Measurements from ENCODE around the gene PRKCZ.

The PRKCZ gene

DNA sequence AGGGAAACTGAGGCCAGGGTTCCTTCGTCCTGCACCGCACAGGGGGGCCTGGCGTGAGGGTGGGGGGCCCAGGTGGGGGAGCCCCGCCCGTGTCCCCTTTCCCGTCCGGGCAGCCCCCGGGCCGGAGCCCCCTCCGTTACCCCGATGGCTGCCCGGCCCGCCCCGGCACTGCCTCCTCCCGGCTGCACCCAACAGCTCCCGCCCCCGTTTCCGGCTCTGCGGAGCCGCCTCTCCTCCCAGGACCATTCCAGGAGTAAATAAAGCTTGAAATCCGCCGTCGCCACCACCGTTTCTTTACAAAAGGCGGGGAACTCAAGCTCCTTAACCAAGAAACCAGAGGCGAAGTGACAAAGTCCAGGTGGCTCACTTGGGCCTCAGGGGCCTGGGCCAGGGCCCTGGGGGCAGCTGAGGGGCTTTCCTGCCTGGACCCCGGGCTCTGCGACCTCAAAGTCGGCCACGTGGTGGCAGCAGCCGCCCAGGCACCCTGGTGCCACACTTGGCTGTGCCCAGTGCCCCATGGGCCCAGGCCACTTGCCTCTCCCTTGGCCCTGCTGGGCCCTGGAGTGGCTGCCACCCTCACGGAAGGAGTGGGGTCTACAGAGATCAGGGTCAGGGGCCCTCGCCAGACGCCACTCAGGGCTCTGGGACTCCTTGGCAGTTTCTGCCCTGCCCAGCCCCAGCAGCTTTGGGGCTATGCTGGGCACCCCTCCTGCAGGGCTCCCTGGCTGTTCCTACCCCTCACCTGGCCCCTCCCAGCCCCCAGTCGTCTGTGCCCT, 144.9 kb downstream of the PRKCZ start:
- DNase-seq (ENCODE audit: low spot score), result peak; percentile 90

- no peak for DNase-seq (ENCODE audit: low spot score)
These were observed 145.6 kb downstream of the PRKCZ start for GRCh38 chr1:2195785-2196184.

GRCh38 chr1:2196901-2197638, 146.9 kb downstream of the PRKCZ start:
- no peak for DNase-seq (ENCODE audit: low spot score)

DNA sequence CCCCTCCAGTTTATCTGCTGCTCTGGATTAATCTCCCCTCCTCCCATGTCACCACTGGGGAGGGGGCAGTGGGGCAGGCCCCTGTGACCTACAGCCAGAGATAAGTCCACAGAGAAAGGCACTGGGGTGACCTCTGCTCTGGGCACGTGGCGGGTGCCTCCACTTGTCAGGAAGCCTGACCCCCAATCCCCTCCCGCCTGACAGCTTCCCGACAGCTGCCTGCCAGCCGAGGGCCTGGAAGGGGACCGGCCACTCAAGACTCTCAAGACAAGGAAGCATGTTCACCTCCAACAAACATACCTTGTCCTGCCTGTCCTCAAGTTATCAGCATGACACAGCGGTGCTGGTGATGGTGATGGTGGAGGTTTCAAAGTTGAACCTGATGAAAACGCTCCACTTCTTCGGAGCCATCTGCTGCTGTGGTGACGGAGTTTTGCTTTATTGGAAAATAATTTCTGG, 147.5 kb downstream of the PRKCZ start:
- DNase-seq (ENCODE audit: low spot score), result no peak

DNA sequence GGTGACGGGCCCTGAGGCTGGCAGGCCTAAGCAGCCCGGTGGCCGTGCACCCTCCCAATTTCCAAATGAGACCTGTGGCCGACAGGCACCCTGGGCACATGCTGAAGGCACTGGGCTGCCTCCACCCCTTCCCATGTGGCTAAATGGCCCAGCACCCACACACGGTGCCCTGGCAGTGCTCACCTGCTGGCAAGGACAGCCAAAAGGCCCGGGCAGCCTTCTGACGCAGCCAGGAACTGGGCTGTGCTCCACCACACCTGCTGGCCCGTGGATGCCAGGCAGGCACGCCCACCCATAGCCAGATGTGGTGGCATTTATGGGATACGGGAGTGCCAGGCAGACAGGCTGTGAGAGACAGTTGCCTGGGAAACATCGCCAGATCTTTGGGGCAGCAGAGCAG, 148.4 kb downstream of the PRKCZ start:
- DNase-seq (ENCODE audit: low spot score), result no peak

DNA sequence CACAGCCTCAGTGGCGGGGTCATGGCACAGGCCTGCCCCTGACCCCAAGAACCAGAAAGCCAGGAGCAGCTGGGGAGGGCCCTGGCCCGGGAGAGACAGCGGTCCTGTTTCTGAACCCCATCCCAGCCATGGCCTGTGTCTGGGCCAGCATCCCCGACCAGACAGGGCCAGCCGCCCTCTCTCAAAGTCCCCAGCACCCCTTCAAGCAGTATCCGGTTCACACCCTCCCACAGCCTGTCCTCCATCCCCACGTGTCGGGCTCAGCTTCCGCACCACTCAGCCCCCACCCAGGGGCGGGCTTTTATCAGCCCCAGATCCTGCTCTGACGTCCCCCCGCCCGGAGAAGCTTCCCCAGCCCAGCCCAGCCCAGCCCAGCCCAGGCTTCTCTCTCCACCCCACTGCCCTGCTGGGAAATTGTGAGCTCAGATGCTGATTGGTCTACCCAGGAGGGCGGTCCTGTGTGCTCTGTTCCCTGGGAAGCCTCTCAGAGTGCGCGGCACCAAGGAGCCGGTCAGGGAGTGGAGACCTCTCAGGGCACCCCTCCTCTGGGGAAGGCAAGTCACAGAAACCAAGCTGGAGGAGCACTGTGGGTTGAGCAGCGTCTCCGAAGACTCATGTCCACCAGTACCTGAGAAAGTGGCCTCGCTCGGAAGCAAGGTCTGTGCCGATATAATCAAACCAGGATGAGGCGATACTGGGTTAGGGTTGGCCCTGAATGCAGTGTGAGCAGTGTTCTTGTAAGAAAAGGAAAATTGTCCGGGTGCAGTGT, 149.0 kb downstream of the PRKCZ start:
- peak; percentile 88 for DNase-seq (ENCODE audit: low spot score)

- DNase-seq (ENCODE audit: low spot score), result no peak
These were observed 150.2 kb downstream of the PRKCZ start for GRCh38 chr1:2200308-2200943.

GRCh38 chr1:2201062-2201461, 150.9 kb downstream of the PRKCZ start:
- DNase-seq (ENCODE audit: low spot score), result no peak

GRCh38 chr1:2202008-2202575, 151.9 kb downstream of the PRKCZ start:
- DNase-seq (ENCODE audit: low spot score), result no peak

DNA sequence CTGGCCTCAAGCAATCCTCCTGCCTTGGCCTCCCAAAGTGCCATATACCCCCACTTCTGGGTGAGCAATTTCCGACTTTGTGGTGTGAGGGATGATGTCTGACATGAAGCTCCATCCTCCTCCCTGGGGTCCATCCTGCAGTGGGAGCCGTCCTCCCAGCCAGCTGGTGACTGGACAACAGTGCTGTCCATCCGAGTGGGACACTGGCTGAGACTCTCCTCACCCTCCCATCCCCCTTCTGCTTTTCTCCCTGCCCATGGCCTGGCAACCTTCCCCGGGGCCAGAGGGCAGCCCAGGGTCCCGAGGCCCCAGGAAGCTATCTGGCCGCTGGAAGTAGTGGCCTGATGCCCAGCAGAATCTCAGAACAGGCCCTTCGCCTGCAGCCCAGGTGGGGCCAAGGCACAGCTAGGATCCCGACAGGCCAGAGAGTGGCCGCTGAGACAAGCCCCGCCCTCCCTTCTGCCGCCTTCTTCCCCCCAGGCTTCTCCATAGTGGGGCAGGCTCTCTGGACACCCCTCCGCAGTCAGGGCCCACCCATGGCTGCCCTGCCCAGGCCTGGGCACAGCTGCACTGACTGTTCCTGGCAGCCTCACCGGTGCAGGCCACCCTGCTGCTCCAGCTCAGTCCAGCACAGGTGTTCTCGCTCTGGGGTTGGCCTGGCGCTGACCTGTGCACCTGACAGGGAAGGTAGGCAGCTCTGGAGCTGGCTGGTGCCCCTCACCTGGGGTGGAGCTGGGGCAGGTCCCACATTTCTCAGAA, 152.8 kb downstream of the PRKCZ start:
- no peak for DNase-seq (ENCODE audit: low spot score)

DNA sequence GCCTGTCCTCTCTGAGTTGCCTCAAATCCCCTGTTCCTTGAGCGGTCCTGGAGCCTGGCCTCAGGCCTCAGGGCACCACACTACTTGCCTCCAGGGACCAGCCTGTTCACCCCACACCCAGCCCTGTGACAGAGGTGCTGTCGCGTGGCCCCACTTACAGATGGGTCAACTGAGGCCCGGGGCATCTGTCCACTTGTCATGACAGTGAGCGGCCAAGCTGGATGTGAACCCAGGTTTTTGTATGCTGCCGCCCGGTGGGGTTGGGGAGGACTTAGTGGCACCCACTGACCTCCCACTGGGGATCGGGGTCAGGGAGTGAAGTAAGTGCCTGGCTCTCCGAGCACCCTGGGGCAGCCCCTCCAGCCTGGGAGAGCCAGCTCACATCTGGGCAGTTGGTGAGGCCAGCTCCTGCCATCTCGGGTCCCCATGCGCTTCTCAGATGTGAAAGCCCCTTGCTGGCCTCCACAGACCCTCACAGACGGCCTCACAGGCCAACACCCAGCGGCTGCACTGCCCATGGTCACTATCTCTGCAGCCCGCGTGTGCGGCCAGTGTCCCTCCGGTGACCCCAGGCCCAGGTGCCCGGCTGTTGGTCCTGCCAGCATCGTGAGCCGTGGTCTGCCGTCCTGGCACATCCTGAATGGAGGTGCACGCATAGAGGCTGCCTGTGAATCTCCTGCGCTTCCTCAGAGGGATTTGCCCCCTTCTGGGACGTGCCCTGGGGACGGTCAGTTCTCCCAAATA, 153.6 kb downstream of the PRKCZ start:
- DNase-seq (ENCODE audit: low spot score), result no peak

- peak; percentile 96 for DNase-seq (ENCODE audit: low spot score)
These were observed 154.4 kb downstream of the PRKCZ start for GRCh38 chr1:2204415-2205190.

DNA sequence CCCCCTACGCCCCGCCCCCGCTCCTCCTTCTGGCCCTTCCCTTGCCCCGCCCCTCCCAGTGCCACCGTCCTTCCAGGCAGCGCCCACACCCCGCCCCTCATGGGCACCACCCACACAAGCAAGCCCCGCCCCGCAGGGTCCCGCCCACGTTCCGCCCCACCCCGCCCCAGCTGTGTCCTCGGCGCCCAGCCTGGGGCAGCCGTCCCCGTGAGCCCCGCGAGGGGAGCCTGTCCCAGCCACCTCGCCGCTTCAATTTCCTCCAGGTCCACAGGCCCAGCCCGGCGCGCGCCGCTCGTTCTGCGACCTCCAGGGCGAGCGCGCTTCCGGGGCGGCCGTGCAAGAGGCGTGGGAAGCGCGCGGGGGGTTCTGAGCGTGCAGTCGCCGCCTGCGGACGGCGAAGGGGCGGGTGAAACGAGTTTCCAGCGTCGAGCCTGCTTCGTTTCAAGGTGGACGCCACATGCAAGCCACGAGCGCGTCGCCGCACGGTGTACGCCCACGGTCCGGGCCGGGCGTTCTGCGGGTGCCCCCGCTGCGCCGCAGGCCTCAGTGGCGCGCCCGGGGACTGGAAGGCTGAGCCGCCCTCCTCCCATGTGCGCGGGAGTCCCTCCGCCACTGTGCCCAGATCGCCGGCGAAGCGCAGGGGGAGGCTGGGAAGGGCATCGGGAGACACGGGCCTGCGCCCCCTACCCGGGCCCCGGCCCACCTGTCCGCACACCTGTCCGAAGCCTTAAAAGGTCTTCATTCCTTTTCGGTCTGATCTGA, 155.2 kb downstream of the PRKCZ start:
- DNase-seq (ENCODE audit: low spot score), result no peak

DNA sequence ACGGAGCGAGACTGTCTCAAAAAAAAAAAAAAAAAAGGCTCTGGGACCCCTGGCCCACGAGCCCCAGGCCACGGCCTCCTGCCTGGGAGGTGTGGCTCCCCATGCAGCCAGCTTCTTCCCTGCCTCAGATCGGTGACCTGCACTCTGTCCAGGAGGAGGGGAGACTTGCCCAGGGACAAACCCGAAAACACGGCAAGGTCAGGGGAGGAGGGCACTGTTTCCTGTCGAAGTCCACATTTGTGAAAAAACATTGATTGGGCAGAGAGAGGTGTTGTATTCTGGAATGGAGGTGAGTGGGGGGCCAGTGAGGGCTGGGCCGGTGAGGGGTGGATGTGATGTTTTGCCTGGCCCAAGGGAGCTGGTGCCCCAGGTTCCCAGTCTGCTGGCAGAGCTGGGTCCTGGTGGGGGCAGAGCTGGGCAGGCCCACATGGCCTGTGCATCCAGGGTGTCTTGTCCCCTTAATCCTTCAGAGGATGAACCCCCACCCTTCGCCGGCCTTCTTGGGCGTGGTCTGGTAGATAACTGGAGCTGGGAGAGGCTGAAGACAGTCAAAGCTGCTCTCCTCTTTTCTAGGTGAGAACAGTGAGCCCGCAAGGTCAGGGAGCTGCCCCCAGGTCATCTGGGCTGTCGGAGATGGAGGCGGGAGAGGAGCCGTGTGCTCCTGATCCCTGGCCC, 156.7 kb downstream of the PRKCZ start:
- no peak for DNase-seq (ENCODE audit: low spot score)

DNA sequence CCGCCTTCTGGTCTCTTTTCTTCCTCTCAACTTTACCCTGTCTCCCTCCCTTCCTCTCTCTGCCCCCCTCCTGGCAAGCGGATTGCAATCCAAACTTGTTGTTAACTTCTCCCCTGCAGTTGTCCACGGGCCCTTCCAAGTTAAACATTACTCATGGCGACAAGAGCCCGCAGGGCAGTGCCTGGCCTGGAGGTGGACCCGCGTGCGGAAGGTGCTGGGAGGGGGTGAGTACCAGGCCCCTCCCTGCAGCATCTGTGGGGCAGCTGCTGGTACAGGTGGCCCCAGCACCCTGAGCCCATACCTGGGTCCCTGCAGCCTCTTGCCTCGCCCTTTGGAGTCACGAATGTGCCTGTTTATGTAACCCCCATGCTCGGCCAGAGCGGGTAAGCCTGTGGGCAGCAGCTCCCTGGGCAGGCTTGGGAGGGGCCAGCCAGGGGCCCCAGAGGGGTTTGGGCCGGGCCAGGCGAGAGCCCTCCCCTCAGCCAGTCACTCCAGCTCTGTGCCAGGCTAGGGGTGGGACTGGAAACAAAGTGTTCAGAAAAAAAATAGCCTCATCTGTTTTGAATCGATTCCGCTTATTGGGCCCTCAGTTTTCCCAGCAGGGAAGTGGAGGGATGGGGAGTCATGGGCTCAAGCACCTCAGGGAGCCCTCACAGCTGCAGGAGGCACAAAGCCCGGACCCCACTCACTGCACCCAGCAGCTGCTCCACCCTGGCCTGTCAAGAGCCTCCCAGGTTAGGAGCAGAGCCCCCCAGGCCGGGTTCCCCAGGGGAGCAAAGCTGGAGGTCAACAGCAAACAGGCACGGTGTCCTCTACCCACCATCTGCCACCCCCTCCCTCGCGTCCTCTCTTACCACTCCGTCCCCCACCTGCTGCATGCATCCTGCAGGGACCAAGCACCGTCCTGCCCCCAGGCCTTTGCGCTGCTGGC, 158.4 kb downstream of the PRKCZ start:
- peak; percentile 86 for DNase-seq (ENCODE audit: low spot score)

- DNase-seq (ENCODE audit: low spot score), result no peak
These were observed 159.3 kb downstream of the PRKCZ start for GRCh38 chr1:2209400-2210083.

Data from AG20443 (cell line).